ENCODE measurements around the gene TBC1D22A. TPM values are rescaled to one million over a fixed set of nuclear protein-coding genes. Genes with fewer than 3 reads are reported as not detected.
A peak's percentile ranks its signal among the peaks of the same experiment; 100 is the strongest.

TBC1D22A gene
- total and polyA plus RNA-seq, 9 of the 15 experiments (the other 6 are each of a cell fraction or from before 2014, with no cell fraction given): 0.20 to 11.5 (median 5.2) TPM

DNA sequence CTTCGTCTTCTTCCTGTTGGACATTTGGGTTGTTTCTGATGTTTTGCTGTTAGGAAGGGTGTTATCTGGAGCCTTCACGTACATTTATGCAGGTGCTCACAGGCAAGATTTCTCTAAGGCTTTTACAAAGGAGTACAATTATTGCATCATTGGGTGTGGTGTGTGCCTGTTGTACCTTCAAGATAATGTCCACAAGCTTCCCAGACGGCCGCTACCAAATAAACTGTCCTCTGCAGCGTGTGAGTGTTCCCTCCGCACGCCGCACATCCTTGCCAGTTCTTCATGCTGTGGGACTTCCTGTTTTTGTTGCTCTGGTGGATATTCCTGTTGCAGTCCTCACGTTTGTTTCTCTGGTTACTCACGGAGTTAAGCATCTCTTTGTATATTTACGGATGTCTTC, 133.3 kb downstream of the TBC1D22A start (continued):
- no peak for TF ChIP-seq KLF10 (CRISPR knock-in tag; IDR thresholded peaks at IDR 0.05)
- TF ChIP-seq MECOM (CRISPR knock-in tag; IDR thresholded peaks at IDR 0.05): no peak
- TF ChIP-seq ZNF224 (CRISPR knock-in tag; IDR thresholded peaks at IDR 0.05): no peak
- TF ChIP-seq ZNF717 (CRISPR knock-in tag; IDR thresholded peaks at IDR 0.05): no peak
- no peak for TF ChIP-seq TCF15 (CRISPR knock-in tag; IDR thresholded peaks at IDR 0.05)
- peak in 1 of 2 experiments; percentile 32 for TF ChIP-seq E2F6 (IDR thresholded peaks at IDR 0.05; ENCODE audit: borderline replicate concordance in 1 of 2, extremely low read depth in 1 of 2, insufficient read depth in 1 of 2, insufficient read length in 1 of 2, low read depth in 1 of 2, low read length in 1 of 2, poor library complexity in 1 of 2, severe bottlenecking in 1 of 2)
- TF ChIP-seq PHF20 (IDR thresholded peaks at IDR 0.05; ENCODE audit: partially characterized antibody): peak; percentile 33
- TF ChIP-seq CUX1 (CRISPR knock-in tag; IDR thresholded peaks at IDR 0.05): no peak
- no peak for TF ChIP-seq U2AF1 (optimal IDR thresholded peaks at IDR 0.05; ENCODE audit: low read depth, low read length)
- no peak for TF ChIP-seq ZNF197 (CRISPR knock-in tag; IDR thresholded peaks at IDR 0.05; ENCODE audit: low read depth)
- TF ChIP-seq SRSF3 (IDR thresholded peaks at IDR 0.05; ENCODE audit: insufficient read depth, low read length): no peak
- TF ChIP-seq ATF7 (IDR thresholded peaks at IDR 0.05): peak; percentile 91
- TF ChIP-seq, protein P1, sequence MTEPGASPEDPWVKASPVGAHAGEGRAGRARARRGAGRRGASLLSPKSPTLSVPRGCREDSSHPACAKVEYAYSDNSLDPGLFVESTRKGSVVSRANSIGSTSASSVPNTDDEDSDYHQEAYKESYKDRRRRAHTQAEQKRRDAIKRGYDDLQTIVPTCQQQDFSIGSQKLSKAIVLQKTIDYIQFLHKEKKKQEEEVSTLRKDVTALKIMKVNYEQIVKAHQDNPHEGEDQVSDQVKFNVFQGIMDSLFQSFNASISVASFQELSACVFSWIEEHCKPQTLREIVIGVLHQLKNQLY (CRISPR knock-in tag; conservative IDR thresholded peaks at IDR 0.05): no peak
- peak; percentile 86 for TF ChIP-seq DPF2 (IDR thresholded peaks at IDR 0.05)
- no peak for TF ChIP-seq ZFP1 (CRISPR knock-in tag; IDR thresholded peaks at IDR 0.05)
- TF ChIP-seq XRCC4 (IDR thresholded peaks at IDR 0.05; ENCODE audit: extremely low read depth, insufficient read depth, insufficient read length): no peak
- TF ChIP-seq TBL1XR1 (IDR thresholded peaks at IDR 0.05; ENCODE audit: low read length in 2 of 2): 0 out of 4 replicates have a peak, but pooled peaks of 1 of the 2 experiments have one; percentile 32
- TF ChIP-seq, protein P2, sequence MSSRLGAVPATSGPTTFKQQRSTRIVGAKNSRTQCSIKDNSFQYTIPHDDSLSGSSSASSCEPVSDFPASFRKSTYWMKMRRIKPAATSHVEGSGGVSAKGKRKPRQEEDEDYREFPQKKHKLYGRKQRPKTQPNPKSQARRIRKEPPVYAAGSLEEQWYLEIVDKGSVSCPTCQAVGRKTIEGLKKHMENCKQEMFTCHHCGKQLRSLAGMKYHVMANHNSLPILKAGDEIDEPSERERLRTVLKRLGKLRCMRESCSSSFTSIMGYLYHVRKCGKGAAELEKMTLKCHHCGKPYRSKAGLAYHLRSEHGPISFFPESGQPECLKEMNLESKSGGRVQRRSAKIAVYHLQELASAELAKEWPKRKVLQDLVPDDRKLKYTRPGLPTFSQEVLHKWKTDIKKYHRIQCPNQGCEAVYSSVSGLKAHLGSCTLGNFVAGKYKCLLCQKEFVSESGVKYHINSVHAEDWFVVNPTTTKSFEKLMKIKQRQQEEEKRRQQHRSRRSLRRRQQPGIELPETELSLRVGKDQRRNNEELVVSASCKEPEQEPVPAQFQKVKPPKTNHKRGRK (tag; IDR thresholded peaks at IDR 0.05): no peak
- TF ChIP-seq ZNF174 (CRISPR knock-in tag; IDR thresholded peaks at IDR 0.05): no peak
- TF ChIP-seq ZNF41 (CRISPR knock-in tag; conservative IDR thresholded peaks at IDR 0.05): no peak
- peak; percentile 92 for TF ChIP-seq SOX6 (IDR thresholded peaks at IDR 0.05)
- no peak for TF ChIP-seq CHD2 (IDR thresholded peaks at IDR 0.05; ENCODE audit: low read depth, low read length)

Measured in K562 (cell line).